ENCODE results near the gene TEAD1.

GRCh38 chr11:12705874-12706273 is 31.7 kb downstream of the TEAD1 start:
- TF ChIP-seq CTCF (IDR thresholded peaks at IDR 0.05; ENCODE audit: extremely low read depth in 1 of 2, insufficient read depth in 1 of 2, low read depth in 1 of 2, low read length in 2 of 2) (no peak), POLR2AphosphoS5 (IDR thresholded peaks at IDR 0.05; ENCODE audit: insufficient read depth, low read depth, low read length) (no peak), JUN (IDR thresholded peaks at IDR 0.05; ENCODE audit: borderline replicate concordance, insufficient read depth, insufficient read length, low read depth) (no peak), MAX (IDR thresholded peaks at IDR 0.05; ENCODE audit: insufficient read depth, insufficient read length) (no peak), EZH2 (IDR thresholded peaks at IDR 0.05; ENCODE audit: borderline replicate concordance, low read depth, low read length, severe bottlenecking) (no peak), POLR2A (IDR thresholded peaks at IDR 0.05; ENCODE audit: low read depth, low read length) (no peak)
